Measurements from ENCODE around the gene PAM.

PAM gene

GRCh38 chr5:102889033-102889432 is 133.9 kb downstream of the PAM start:
- TF ChIP-seq TAF1 (IDR thresholded peaks at IDR 0.05; ENCODE audit: borderline replicate concordance, insufficient read depth, low read length) (no peak), POLR2AphosphoS5 (IDR thresholded peaks at IDR 0.05; ENCODE audit: low read depth, low read length) (no peak), REST (IDR thresholded peaks at IDR 0.05; ENCODE audit: insufficient read depth in 1 of 2, low read depth in 2 of 2, low read length in 2 of 2) (no peak), SIN3A (IDR thresholded peaks at IDR 0.05; ENCODE audit: borderline replicate concordance, insufficient read depth, low read length) (no peak), FOXP2 (optimal IDR thresholded peaks at IDR 0.05; ENCODE audit: borderline replicate concordance, extremely low read depth, extremely low read length, insufficient read depth) (no peak)

DNA sequence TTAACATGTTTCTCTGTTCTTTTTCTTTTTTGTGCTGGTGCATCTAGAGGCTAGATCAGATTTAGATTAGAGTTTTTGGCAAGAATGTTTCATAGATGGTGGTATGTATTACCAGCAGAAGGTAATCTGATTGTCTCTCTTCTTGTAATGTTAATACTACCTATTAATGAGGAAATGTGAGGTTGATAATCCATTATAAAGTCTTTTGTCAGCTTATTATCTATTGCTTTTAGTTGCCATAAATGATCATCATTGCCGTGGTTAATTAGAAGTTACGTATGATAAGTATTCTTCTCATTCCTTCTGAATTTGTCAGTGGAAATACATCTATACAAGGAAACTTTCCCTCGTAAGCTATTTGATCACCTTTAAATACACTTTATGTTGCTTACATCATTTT is 135.0 kb downstream of the PAM start:
- TF ChIP-seq POLR2AphosphoS5 (IDR thresholded peaks at IDR 0.05; ENCODE audit: low read depth, low read length), result no peak
- TF ChIP-seq SIN3A (IDR thresholded peaks at IDR 0.05; ENCODE audit: borderline replicate concordance, insufficient read depth, low read length), result no peak
- no peak for TF ChIP-seq TAF1 (IDR thresholded peaks at IDR 0.05; ENCODE audit: borderline replicate concordance, insufficient read depth, low read length)
- TF ChIP-seq FOXP2 (optimal IDR thresholded peaks at IDR 0.05; ENCODE audit: borderline replicate concordance, extremely low read depth, extremely low read length, insufficient read depth), result no peak
- no peak for TF ChIP-seq REST (IDR thresholded peaks at IDR 0.05; ENCODE audit: insufficient read depth in 1 of 2, low read depth in 2 of 2, low read length in 2 of 2)

GRCh38 chr5:102891175-102891574 is 136.1 kb downstream of the PAM start:
- TF ChIP-seq TAF1 (IDR thresholded peaks at IDR 0.05; ENCODE audit: borderline replicate concordance, insufficient read depth, low read length), result no peak
- TF ChIP-seq REST (IDR thresholded peaks at IDR 0.05; ENCODE audit: insufficient read depth in 1 of 2, low read depth in 2 of 2, low read length in 2 of 2), result no peak
- TF ChIP-seq FOXP2 (optimal IDR thresholded peaks at IDR 0.05; ENCODE audit: borderline replicate concordance, extremely low read depth, extremely low read length, insufficient read depth), result no peak
- TF ChIP-seq SIN3A (IDR thresholded peaks at IDR 0.05; ENCODE audit: borderline replicate concordance, insufficient read depth, low read length), result no peak
- TF ChIP-seq POLR2AphosphoS5 (IDR thresholded peaks at IDR 0.05; ENCODE audit: low read depth, low read length), result no peak

GRCh38 chr5:102893942-102894341 is 138.8 kb downstream of the PAM start:
- TF ChIP-seq TAF1 (IDR thresholded peaks at IDR 0.05; ENCODE audit: borderline replicate concordance, insufficient read depth, low read length) (no peak), REST (IDR thresholded peaks at IDR 0.05; ENCODE audit: insufficient read depth in 1 of 2, low read depth in 2 of 2, low read length in 2 of 2) (peak; percentile 73 to 92)

DNA sequence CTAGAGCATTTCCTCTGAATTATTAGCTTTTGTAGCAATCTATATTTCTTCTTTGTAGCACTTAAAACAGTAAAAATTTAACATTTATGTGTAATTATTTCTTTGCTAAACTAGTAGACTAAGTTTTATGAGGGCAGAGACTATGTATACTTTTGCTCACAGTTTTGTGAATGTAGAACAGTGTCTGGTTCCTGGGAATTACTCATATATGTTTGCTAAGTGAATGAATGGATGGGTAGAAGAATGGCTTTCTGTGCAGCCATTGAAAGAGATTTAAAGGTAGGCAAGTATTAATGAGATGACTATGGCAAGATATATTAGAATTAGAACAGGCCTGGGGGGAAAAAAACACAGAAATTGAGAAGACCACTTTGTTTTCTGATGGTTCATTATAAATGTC is 140.1 kb downstream of the PAM start:
- no peak for TF ChIP-seq REST (IDR thresholded peaks at IDR 0.05; ENCODE audit: insufficient read depth in 1 of 2, low read depth in 2 of 2, low read length in 2 of 2)
- no peak for TF ChIP-seq FOXP2 (optimal IDR thresholded peaks at IDR 0.05; ENCODE audit: borderline replicate concordance, extremely low read depth, extremely low read length, insufficient read depth)
- TF ChIP-seq SIN3A (IDR thresholded peaks at IDR 0.05; ENCODE audit: borderline replicate concordance, insufficient read depth, low read length), result no peak
- no peak for TF ChIP-seq TAF1 (IDR thresholded peaks at IDR 0.05; ENCODE audit: borderline replicate concordance, insufficient read depth, low read length)
- TF ChIP-seq POLR2AphosphoS5 (IDR thresholded peaks at IDR 0.05; ENCODE audit: low read depth, low read length), result no peak

Measured in PFSK-1 (cell line).